Mesodermal cell (in vitro differentiated cells): Measurements from ENCODE around the gene MEGF9.

Source experiments
- H3K27ac ChIP-seq: 2 replicates; pipeline ENCODE4 v1.7.0; 2013; ENCODE audit warnings: mild to moderate bottlenecking, low read depth, low read length, moderate library complexity; ENCODE audit not compliant: severe bottlenecking
- H3K36me3 ChIP-seq: 2 replicates; pipeline ENCODE4 v1.7.1; 2013; ENCODE audit warnings: mild to moderate bottlenecking, low read length, moderate library complexity; ENCODE audit not compliant: control insufficient read depth, insufficient read depth
- H3K4me1 ChIP-seq: one replicate; pipeline ENCODE4 v1.7.1; 2013; ENCODE audit warnings: mild to moderate bottlenecking, low read length; ENCODE audit not compliant: insufficient read depth, control insufficient read depth, poor library complexity, severe bottlenecking
- H3K4me3 ChIP-seq: 2 replicates; pipeline ENCODE4 v1.7.0; 2013; ENCODE audit warnings: low read length, control low read depth, mild to moderate bottlenecking; ENCODE audit not compliant: insufficient read depth, poor library complexity, severe bottlenecking; ENCODE audit errors: extremely low read depth
- H3K9me3 ChIP-seq: 2 replicates; pipeline ENCODE4 v1.7.1; 2013; ENCODE audit warnings: mild to moderate bottlenecking, low read length, moderate library complexity; ENCODE audit not compliant: control insufficient read depth
- WGBS, 2 experiments: methylation state at CpG; one replicate each; pipeline ENCODE4 v1.1.5; 2013; ENCODE audit warnings: missing lambda C conversion rate in 2 of 2; ENCODE audit not compliant: insufficient coverage in 2 of 2; 5-methylcytosine and 5-hydroxymethylcytosine counted together

The MEGF9 gene

GRCh38 chr9:120745278-120745677 lies 31.0 kb upstream of the MEGF9 start:
- no peaks in the 10 kb centered on the region for H3K4me1 ChIP-seq
- no peak overlapping the region for H3K4me3 ChIP-seq
- H3K9me3 ChIP-seq: peaks cover 3% of the 10 kb centered on the region
- no peak overlapping the region for H3K27ac ChIP-seq
- 92 to 99% methylated on average over 6 of the region's 6 CpGs for WGBS, 2 experiments
- no peaks in the 10 kb centered on the region for H3K36me3 ChIP-seq

- no peak overlapping the region for H3K4me3 ChIP-seq
- no peak overlapping the region for H3K27ac ChIP-seq
- WGBS, 2 experiments: 89 to 90% methylated on average over 4 to 6 of the region's 6 CpGs
- no peaks in the 10 kb centered on the region for H3K36me3 ChIP-seq
- no peaks in the 10 kb centered on the region for H3K4me1 ChIP-seq
- peaks cover 3% of the 10 kb centered on the region for H3K9me3 ChIP-seq
Measured at GRCh38 chr9:120742951-120743416, 28.7 kb upstream of the MEGF9 start.

- no peak overlapping the region for H3K27ac ChIP-seq
- 100% methylated on average over 1 of the region's 1 CpG for WGBS, 2 experiments
Measured at GRCh38 chr9:120741701-120742100, 27.4 kb upstream of the MEGF9 start.

GRCh38 chr9:120741191-120741590 lies 26.9 kb upstream of the MEGF9 start:
- H3K4me3 ChIP-seq: no peak overlapping the region
- WGBS, 2 experiments: no CpG with 5 or more reads among the region's 1 CpG
- H3K36me3 ChIP-seq: no peaks in the 10 kb centered on the region
- no peaks in the 10 kb centered on the region for H3K4me1 ChIP-seq
- peaks cover 2% of the 10 kb centered on the region for H3K9me3 ChIP-seq
- H3K27ac ChIP-seq: no peak overlapping the region

More at GRCh38 chr9:120741701-120742100, 27.4 kb upstream of the MEGF9 start:
- H3K4me1 ChIP-seq: no peaks in the 10 kb centered on the region
- H3K9me3 ChIP-seq: peaks cover 3% of the 10 kb centered on the region
- no peak overlapping the region for H3K4me3 ChIP-seq
- no peaks in the 10 kb centered on the region for H3K36me3 ChIP-seq

GRCh38 chr9:120740132-120740531 lies 25.9 kb upstream of the MEGF9 start:
- Histone ChIP-seq H3K4me1 (no peaks in the 10 kb centered on the region), H3K9me3 (no peaks in the 10 kb centered on the region), H3K36me3 (no peaks in the 10 kb centered on the region), H3K4me3 (no peak overlapping the region), H3K27ac (no peak overlapping the region)

GRCh38 chr9:120737416-120738165 lies 23.3 kb upstream of the MEGF9 start:
- H3K9me3 ChIP-seq: no peaks in the 10 kb centered on the region
- H3K4me1 ChIP-seq: peaks cover 2% of the 10 kb centered on the region
- no peak overlapping the region for H3K27ac ChIP-seq
- WGBS, 2 experiments: 96 to 100% methylated on average over 2 to 5 of the region's 5 CpGs
- H3K4me3 ChIP-seq: no peak overlapping the region
- H3K36me3 ChIP-seq: no peaks in the 10 kb centered on the region

- H3K4me1 ChIP-seq: peaks cover 2% of the 10 kb centered on the region
- no peaks in the 10 kb centered on the region for H3K36me3 ChIP-seq
- no CpG with 5 or more reads among the region's 2 CpGs for WGBS, 2 experiments
- H3K4me3 ChIP-seq: no peak overlapping the region
- H3K9me3 ChIP-seq: no peaks in the 10 kb centered on the region
- H3K27ac ChIP-seq: no peak overlapping the region
Measured at GRCh38 chr9:120736881-120737280, 22.6 kb upstream of the MEGF9 start.

- H3K27ac ChIP-seq: no peak overlapping the region
- H3K4me1 ChIP-seq: peaks cover 2% of the 10 kb centered on the region
- H3K4me3 ChIP-seq: no peak overlapping the region
- 81 to 90% methylated on average over 2 of the region's 3 CpGs for WGBS, 2 experiments
- no peaks in the 10 kb centered on the region for H3K36me3 ChIP-seq
- no peaks in the 10 kb centered on the region for H3K9me3 ChIP-seq
Measured at GRCh38 chr9:120735415-120736126, 21.3 kb upstream of the MEGF9 start.

- 71 to 88% methylated on average over 1 of the region's 2 CpGs for WGBS, 2 experiments
- Histone ChIP-seq H3K4me3 (no peak overlapping the region), H3K9me3 (no peaks in the 10 kb centered on the region), H3K36me3 (no peaks in the 10 kb centered on the region), H3K4me1 (peaks cover 6% of the 10 kb centered on the region), H3K27ac (no peak overlapping the region)
Measured at GRCh38 chr9:120734607-120735410, 20.5 kb upstream of the MEGF9 start.

GRCh38 chr9:120733190-120733589 lies 18.9 kb upstream of the MEGF9 start:
- H3K27ac ChIP-seq: no peak overlapping the region
- WGBS, 2 experiments: 75 to 92% methylated on average over 2 to 4 of the region's 5 CpGs

More at GRCh38 chr9:120733190-120733589, 18.9 kb upstream of the MEGF9 start:
- Histone ChIP-seq H3K4me3 (no peak overlapping the region), H3K4me1 (peaks cover 9% of the 10 kb centered on the region), H3K9me3 (no peaks in the 10 kb centered on the region), H3K36me3 (no peaks in the 10 kb centered on the region)
